ENCODE measurements around the gene USP13.

Gene USP13

DNA sequence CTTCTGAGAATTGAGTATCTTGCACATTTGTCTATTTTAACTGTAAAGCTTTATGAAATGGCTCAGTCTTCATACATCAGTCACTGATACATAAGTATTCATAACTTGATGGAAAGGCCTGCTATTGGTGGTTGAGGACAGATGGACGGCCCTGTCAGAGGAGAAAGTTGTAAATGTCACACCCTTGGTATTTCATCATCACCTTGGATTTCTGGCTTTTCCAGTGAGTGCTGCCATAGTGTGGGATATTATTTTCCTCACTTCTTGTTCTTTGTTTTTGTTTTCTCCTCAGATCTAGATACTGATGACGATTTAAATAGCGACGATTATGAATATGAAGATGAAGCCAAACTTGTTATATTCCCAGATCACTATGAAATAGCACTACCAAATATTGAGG is 47.9 kb downstream of the USP13 start:
- no peak for DNase-seq

GRCh38 chr3:179701176-179701827 is 48.5 kb downstream of the USP13 start:
- DNase-seq: no peak

GRCh38 chr3:179702271-179702947 is 49.6 kb downstream of the USP13 start:
- no peak for DNase-seq

DNA sequence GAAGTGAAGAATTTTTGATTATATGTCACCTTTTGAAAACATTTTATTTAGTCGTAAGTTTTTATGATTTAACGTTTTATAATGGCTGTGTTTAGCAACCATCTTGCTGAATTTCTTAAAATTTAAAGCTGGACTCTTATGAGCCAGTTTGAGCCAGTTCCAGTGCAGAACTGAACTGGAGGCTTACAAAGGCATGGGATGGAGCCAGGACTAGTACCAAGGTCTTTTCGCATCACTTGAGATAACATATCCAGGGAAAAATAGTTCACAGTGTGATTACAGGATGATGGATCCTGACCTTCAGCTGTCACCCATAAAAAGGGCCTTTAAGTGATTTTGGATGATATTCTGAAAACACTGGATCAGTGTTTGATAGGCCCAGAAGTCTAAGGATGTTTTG is 51.0 kb downstream of the USP13 start:
- no peak for DNase-seq

GRCh38 chr3:179706233-179706632 is 53.4 kb downstream of the USP13 start:
- no peak for DNase-seq

- no peak for DNase-seq
Observed at GRCh38 chr3:179710079-179710478, 57.2 kb downstream of the USP13 start.

DNA sequence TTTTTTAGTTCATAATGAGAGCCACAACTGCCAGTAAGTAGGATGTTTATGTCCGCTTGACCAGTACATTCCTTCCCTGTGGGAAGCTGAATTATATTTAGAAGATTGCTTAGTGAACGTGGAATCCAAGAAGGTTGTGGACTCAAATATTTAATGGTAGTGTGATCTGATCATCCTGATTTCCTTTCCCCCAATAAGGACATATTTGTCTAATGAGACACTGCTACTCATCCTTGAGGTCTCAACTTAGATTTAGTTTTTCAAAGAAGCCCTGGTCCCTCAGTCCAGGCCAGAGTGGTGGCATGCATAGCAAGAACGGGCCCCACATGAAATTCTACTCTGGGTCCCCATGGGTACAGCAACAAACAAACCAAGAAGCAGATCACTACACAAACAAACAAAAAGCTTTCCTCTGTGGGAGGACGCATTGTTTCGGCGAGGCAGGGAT is 60.8 kb downstream of the USP13 start:
- no peak for DNase-seq

DNA sequence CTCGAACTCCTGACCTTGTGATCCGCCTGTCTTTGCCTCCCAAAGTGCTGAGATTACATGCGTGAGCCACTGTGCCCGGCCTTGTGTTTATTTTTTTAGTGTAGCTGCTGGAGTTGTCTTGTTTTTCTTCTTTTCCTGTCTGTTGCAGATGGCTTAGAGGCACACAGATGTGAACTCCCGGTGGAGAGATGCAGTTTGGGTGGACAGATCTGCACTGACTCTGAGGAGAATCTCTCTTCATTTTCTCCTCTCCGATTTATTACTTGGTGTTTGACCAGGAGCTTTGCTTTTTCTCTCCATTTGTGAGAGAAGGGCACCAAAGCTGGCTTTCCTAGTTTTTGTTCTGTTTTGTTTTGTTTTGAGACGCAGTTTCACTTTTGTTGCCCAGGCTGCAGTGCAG is 62.7 kb downstream of the USP13 start:
- no peak for DNase-seq

- no peak for DNase-seq
Observed at GRCh38 chr3:179716226-179716625, 63.4 kb downstream of the USP13 start.

GRCh38 chr3:179716811-179717210 is 64.0 kb downstream of the USP13 start:
- DNase-seq: no peak

DNA sequence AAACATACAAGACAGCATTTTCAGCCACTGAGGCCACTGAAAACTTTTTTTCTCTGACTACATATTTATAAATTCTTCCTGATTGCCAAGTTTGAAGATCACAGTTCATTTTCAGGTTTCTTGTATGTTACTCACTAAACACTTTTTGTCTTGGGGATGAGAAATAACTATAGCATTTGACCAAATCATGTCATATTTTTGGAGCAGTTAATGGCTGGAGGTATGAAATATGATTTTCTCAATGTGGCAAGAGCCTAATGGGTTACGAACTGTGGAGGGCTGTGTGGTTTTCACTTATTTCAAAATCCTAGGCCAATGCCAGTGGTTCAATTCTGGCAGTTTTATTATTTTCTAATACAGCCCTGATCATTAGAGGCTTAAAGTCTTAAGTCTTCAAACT is 64.4 kb downstream of the USP13 start:
- no peak for DNase-seq

GRCh38 chr3:179719048-179719734 is 66.4 kb downstream of the USP13 start:
- no peak for DNase-seq

GRCh38 chr3:179720196-179720595 is 67.4 kb downstream of the USP13 start:
- no peak for DNase-seq

DNA sequence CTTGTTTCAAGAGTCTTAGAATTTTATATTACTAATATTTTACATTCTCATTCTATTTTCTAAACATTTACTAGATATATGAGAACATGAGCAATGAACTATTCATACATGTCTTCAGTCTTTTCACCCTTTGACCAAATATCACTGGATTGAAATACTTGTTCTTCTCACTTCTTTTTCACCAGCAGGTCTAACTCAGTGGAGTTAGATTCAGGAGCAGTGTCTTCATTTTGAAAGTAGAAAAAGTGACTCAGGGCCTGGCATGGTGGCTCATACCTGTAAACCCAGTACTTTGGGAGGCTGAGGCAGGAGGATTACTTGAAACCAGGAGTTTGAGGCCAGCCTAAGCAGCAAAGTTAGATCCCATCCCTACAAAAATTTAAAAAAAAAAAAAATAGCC is 70.8 kb downstream of the USP13 start:
- DNase-seq: no peak

DNA sequence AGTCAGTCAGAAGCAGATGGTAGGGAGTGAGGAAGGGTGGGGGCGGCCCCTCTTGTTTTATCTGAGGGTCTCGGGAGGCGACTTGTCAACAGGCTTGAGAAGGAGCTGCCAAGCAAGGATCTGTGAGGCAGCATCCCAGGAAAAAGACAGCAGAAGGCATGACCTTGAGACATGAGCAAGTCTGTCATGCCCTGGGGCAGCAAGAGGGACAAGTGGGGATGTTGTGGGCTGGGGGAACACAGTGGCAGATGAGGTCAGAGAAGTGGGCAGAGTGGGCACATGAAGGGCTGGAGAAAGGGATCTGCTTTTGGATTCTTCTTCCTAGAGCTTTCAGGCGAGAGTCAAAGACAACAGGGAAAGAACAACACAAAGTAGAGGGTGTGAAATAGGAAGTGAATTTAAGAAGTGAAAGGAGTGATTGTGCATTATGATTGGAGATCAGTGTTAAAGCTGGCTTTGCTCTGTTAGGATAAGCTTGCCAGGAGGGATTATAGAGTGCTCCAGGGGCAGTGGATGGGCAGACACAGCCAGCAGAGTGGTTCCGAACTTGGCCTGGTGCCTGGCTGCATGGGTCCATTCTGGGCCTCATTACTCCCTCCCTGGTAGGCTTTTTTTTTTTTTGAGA is 73.3 kb downstream of the USP13 start:
- DNase-seq: no peak

DNA sequence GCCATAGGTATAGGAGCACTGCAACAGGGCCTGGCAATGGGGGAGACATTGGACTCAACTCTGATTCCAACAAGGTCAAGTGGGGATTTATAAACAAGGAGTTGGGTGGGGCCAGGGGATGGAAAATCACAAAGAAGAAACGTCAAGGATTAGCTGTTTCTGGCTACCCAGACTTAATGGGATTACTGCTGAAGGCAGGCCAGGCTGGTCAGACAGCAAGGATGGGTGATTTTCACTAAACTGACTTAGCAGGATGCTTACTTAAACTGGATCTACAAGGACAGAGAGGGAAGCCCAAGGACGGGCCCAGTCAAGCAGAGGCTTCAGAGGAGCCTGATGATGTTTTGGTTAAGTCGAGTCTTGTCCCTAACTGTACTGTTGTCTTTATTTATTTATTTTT is 76.2 kb downstream of the USP13 start:
- no peak for DNase-seq

- no peak for DNase-seq
Observed at GRCh38 chr3:179729981-179730380, 77.1 kb downstream of the USP13 start.

DNA sequence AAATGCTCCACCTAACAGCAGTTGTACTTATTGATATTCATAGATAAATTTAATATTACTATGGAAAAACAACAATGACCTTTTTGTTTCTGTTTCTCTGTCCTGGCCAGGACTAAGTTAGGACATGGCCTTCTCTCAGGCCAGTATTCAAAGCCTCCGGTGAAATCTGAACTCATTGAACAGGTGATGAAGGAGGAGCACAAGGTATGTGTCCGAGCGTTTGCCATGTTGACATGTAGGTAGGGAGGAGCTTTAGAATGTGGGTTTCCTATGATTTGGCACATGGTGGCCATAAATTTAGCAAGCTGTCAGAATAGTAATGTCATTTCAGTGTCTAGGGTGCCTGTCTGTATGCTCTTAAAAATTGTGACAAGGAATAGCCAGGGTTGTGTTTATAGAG is 77.7 kb downstream of the USP13 start:
- no peak for DNase-seq

- DNase-seq: no peak
Observed at GRCh38 chr3:179731544-179731943, 78.7 kb downstream of the USP13 start.

GRCh38 chr3:179732661-179733348 is 80.0 kb downstream of the USP13 start:
- no peak for DNase-seq

- DNase-seq: no peak
Observed at GRCh38 chr3:179733797-179734196, 81.0 kb downstream of the USP13 start.

DNA sequence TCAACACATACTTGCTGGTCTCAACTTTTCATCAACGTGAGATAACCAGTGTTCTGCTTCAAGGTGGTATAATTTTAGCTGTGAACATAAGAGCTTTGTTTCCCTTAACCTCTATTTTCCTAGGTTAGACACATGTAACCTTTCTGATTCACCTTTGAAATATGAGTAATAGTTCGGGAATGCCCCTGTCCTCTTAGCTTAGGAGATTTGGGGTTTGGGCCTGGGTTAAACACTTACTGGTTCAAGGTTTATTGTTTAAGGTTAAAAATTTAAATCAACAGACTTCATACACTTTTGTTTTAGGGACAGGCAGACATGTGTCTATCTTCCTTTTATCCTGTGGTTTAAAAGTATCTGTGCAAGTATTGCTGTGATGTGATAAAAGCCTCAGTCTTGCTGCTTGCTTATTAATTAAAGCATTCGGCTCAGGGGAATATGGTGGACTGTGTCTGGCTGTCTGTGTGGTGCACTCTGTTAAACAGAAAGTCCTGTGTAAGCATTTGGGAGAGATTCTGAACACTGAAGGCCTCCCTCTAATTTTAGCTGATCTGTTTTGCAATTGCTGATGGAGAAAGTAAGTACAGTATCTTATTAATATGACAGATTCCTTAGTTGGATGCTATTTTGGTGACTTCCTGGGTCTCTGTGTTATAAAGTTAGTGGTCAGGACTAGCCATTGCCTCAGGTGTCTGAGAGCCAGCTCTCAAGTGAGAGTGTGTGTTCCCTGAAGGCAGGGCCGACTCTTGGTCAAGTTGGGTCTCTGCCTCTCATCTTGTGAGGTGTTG is 81.8 kb downstream of the USP13 start:
- no peak for DNase-seq
